ENCODE data around the gene YARS1. TPM values are rescaled to one million over a fixed set of nuclear protein-coding genes. Genes with fewer than 3 reads are reported as not detected.

The YARS1 gene
- polyA plus RNA-seq, 4 donors: 39.4 to 79.9 (median 54.9) TPM

- FAIRE-seq: no peak
- Histone ChIP-seq H3K4me1 (ENCODE audit: control insufficient read depth in 3 of 3, insufficient read depth in 2 of 3, low read depth in 1 of 3, low read length in 2 of 3) (peaks cover 5 to 26% (median 6%) of the 10 kb centered on the region in 3 donors), H3K9me3 (ENCODE audit: control insufficient read depth in 2 of 2, insufficient read depth in 1 of 2, low read depth in 1 of 2, low read length in 1 of 2) (no peaks in the 10 kb centered on the region), H3K36me3 (ENCODE audit: control insufficient read depth in 3 of 3, insufficient read depth in 2 of 3, low read depth in 1 of 3, low read length in 3 of 3) (peaks cover 0 to 74% (median 2%) of the 10 kb centered on the region in 3 donors), H3K27ac (ENCODE audit: low read depth in 1 of 3, low read length in 2 of 3) (peak overlapping the region in 1 of 3 donors; percentile 24), H3K27me3 (ENCODE audit: control insufficient read depth in 3 of 3, insufficient read depth in 3 of 3, low read length in 3 of 3) (no peaks in the 10 kb centered on the region), H3K4me3 (ENCODE audit: low read depth in 1 of 3, low read length in 3 of 3) (no peak overlapping the region)
- 45 to 60% (median 56%) methylated on average over 7 of the region's 7 CpGs for WGBS, 3 donors
- DNase-seq: no peak
Measured at GRCh38 chr1:32766328-32766972, 50.7 kb downstream of the YARS1 start.

DNA sequence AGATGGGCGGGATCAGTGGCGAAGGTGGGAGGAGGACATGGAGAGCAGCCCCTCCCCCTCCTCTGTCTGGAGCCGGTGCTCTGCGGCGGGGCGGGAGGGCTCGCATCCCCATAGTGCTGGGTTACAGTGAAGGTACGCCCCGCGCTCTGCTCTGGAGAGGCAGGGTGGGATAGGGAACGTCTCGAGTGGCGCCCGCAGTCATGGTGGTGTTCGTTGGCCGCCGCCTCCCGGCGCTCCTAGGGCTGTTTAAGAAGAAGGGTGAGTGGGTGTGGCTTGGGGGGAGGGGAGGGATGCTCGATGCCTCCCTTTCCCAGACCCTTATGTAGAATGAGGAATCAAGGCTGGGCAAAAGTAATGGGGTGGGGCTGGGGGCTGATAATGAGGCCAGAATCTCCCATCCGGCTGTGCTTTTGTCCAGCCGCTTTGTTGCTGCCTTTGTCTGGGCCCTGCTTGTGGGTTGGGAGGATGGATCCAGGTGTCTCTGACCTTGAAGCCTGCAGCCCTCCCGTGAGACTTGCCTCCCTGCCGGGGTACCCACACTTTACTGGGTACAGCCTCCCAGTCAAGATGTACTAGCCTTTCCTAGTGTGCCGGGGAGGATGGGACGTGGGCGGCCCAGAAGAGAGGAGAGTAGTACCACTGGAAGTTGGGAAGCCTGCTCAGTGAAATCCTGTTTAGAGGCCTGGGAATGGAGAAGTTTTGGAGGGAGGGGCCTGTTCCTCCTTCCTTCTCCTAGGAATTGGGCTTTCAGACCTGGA is 51.4 kb downstream of the YARS1 start:
- no peaks in the 10 kb centered on the region for H3K27me3 ChIP-seq (ENCODE audit: control insufficient read depth in 3 of 3, insufficient read depth in 3 of 3, low read length in 3 of 3)
- FAIRE-seq (no peak), DNase-seq (no peak)
- no peaks in the 10 kb centered on the region for H3K9me3 ChIP-seq (ENCODE audit: control insufficient read depth in 2 of 2, insufficient read depth in 1 of 2, low read depth in 1 of 2, low read length in 1 of 2)
- peaks cover 0 to 70% (median 2%) of the 10 kb centered on the region in 3 donors for H3K36me3 ChIP-seq (ENCODE audit: control insufficient read depth in 3 of 3, insufficient read depth in 2 of 3, low read depth in 1 of 3, low read length in 3 of 3)
- 74 to 79% (median 75%) methylated on average over 27 of the region's 27 CpGs for WGBS, 3 donors
- H3K4me1 ChIP-seq (ENCODE audit: control insufficient read depth in 3 of 3, insufficient read depth in 2 of 3, low read depth in 1 of 3, low read length in 2 of 3): peaks cover 5 to 33% (median 6%) of the 10 kb centered on the region in 3 donors
- H3K27ac ChIP-seq (ENCODE audit: low read depth in 1 of 3, low read length in 2 of 3): no peak overlapping the region
- no peak overlapping the region for H3K4me3 ChIP-seq (ENCODE audit: low read depth in 1 of 3, low read length in 3 of 3)

GRCh38 chr1:32764826-32765569 is 52.2 kb downstream of the YARS1 start:
- WGBS, 3 donors: 70 to 76% (median 70%) methylated on average over 7 of the region's 7 CpGs
- FAIRE-seq (no peak), DNase-seq (no peak)
- no peak overlapping the region for H3K27ac ChIP-seq (ENCODE audit: low read depth in 1 of 3, low read length in 2 of 3)
- no peaks in the 10 kb centered on the region for H3K27me3 ChIP-seq (ENCODE audit: control insufficient read depth in 3 of 3, insufficient read depth in 3 of 3, low read length in 3 of 3)
- no peaks in the 10 kb centered on the region for H3K9me3 ChIP-seq (ENCODE audit: control insufficient read depth in 2 of 2, insufficient read depth in 1 of 2, low read depth in 1 of 2, low read length in 1 of 2)
- H3K4me3 ChIP-seq (ENCODE audit: low read depth in 1 of 3, low read length in 3 of 3): no peak overlapping the region
- H3K36me3 ChIP-seq (ENCODE audit: control insufficient read depth in 3 of 3, insufficient read depth in 2 of 3, low read depth in 1 of 3, low read length in 3 of 3): peaks cover 0 to 62% (median 2%) of the 10 kb centered on the region in 3 donors
- peaks cover 5 to 40% (median 6%) of the 10 kb centered on the region in 3 donors for H3K4me1 ChIP-seq (ENCODE audit: control insufficient read depth in 3 of 3, insufficient read depth in 2 of 3, low read depth in 1 of 3, low read length in 2 of 3)

GRCh38 chr1:32763221-32763620 is 53.9 kb downstream of the YARS1 start:
- H3K36me3 ChIP-seq (ENCODE audit: control insufficient read depth in 3 of 3, insufficient read depth in 2 of 3, low read depth in 1 of 3, low read length in 3 of 3): peaks cover 0 to 50% (median 2%) of the 10 kb centered on the region in 3 donors
- peaks cover 6 to 58% (median 7%) of the 10 kb centered on the region in 3 donors for H3K4me1 ChIP-seq (ENCODE audit: control insufficient read depth in 3 of 3, insufficient read depth in 2 of 3, low read depth in 1 of 3, low read length in 2 of 3)
- no peak for FAIRE-seq
- no peaks in the 10 kb centered on the region for H3K27me3 ChIP-seq (ENCODE audit: control insufficient read depth in 3 of 3, insufficient read depth in 3 of 3, low read length in 3 of 3)
- H3K27ac ChIP-seq (ENCODE audit: low read depth in 1 of 3, low read length in 2 of 3): no peak overlapping the region
- no peak for DNase-seq
- 86 to 93% (median 91%) methylated on average over 5 of the region's 5 CpGs for WGBS, 3 donors
- H3K9me3 ChIP-seq (ENCODE audit: control insufficient read depth in 2 of 2, insufficient read depth in 1 of 2, low read depth in 1 of 2, low read length in 1 of 2): no peaks in the 10 kb centered on the region
- H3K4me3 ChIP-seq (ENCODE audit: low read depth in 1 of 3, low read length in 3 of 3): no peak overlapping the region

- H3K9me3 ChIP-seq (ENCODE audit: control insufficient read depth in 2 of 2, insufficient read depth in 1 of 2, low read depth in 1 of 2, low read length in 1 of 2): no peaks in the 10 kb centered on the region
- DNase-seq (no peak), FAIRE-seq (no peak)
- no peak overlapping the region for H3K4me3 ChIP-seq (ENCODE audit: low read depth in 1 of 3, low read length in 3 of 3)
- WGBS, 3 donors: 11 to 43% (median 24%) methylated on average over 2 of the region's 2 CpGs
- H3K27ac ChIP-seq (ENCODE audit: low read depth in 1 of 3, low read length in 2 of 3): peak overlapping the region; percentile 94 to 98 (median 96)
- H3K27me3 ChIP-seq (ENCODE audit: control insufficient read depth in 3 of 3, insufficient read depth in 3 of 3, low read length in 3 of 3): no peaks in the 10 kb centered on the region
- peaks cover 10 to 68% (median 11%) of the 10 kb centered on the region in 3 donors for H3K4me1 ChIP-seq (ENCODE audit: control insufficient read depth in 3 of 3, insufficient read depth in 2 of 3, low read depth in 1 of 3, low read length in 2 of 3)
- peaks cover 0 to 49% (median 0%) of the 10 kb centered on the region in 3 donors for H3K36me3 ChIP-seq (ENCODE audit: control insufficient read depth in 3 of 3, insufficient read depth in 2 of 3, low read depth in 1 of 3, low read length in 3 of 3)
Measured at GRCh38 chr1:32761936-32762335, 55.2 kb downstream of the YARS1 start.

DNA sequence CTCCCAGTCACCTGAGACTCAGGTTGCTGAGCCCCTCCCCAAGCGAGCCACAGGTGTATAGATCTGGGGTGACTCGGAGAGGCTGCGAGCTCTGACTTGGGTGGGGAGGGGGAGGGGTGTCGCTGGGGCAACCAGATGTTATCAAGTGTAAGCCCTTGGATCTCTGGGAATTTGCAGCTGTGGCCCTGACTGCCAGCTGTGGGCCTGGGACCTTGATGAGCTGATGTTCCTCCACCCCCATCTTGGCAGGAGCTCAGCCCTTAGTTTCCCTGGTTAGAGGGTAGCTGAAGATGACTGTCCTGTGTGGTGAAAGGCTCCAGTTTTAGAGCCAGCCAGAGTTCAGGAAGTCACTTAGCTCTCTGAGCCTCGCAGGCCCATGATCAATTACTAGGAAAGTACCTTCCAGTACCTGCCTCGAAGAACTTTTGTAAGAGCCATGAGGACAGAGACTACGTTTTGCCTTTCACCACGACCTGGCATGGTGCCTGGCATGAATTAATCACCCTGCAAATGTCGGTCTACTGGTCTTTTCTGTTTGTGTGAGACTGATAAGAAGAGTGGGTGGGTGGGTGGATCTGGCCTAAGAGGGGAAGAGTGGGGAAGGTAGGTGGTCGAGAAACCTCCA is 55.8 kb downstream of the YARS1 start:
- peaks cover 8 to 64% (median 10%) of the 10 kb centered on the region in 3 donors for H3K4me1 ChIP-seq (ENCODE audit: control insufficient read depth in 3 of 3, insufficient read depth in 2 of 3, low read depth in 1 of 3, low read length in 2 of 3)
- no peak overlapping the region for H3K4me3 ChIP-seq (ENCODE audit: low read depth in 1 of 3, low read length in 3 of 3)
- DNase-seq: peak in 1 of 2 donors; percentile 84
- peak overlapping the region; percentile 94 to 98 (median 96) for H3K27ac ChIP-seq (ENCODE audit: low read depth in 1 of 3, low read length in 2 of 3)
- 2 to 32% (median 15%) methylated on average over 10 of the region's 10 CpGs for WGBS, 3 donors
- H3K9me3 ChIP-seq (ENCODE audit: control insufficient read depth in 2 of 2, insufficient read depth in 1 of 2, low read depth in 1 of 2, low read length in 1 of 2): no peaks in the 10 kb centered on the region
- H3K27me3 ChIP-seq (ENCODE audit: control insufficient read depth in 3 of 3, insufficient read depth in 3 of 3, low read length in 3 of 3): no peaks in the 10 kb centered on the region
- FAIRE-seq: no peak
- H3K36me3 ChIP-seq (ENCODE audit: control insufficient read depth in 3 of 3, insufficient read depth in 2 of 3, low read depth in 1 of 3, low read length in 3 of 3): peaks cover 0 to 44% (median 0%) of the 10 kb centered on the region in 3 donors

DNA sequence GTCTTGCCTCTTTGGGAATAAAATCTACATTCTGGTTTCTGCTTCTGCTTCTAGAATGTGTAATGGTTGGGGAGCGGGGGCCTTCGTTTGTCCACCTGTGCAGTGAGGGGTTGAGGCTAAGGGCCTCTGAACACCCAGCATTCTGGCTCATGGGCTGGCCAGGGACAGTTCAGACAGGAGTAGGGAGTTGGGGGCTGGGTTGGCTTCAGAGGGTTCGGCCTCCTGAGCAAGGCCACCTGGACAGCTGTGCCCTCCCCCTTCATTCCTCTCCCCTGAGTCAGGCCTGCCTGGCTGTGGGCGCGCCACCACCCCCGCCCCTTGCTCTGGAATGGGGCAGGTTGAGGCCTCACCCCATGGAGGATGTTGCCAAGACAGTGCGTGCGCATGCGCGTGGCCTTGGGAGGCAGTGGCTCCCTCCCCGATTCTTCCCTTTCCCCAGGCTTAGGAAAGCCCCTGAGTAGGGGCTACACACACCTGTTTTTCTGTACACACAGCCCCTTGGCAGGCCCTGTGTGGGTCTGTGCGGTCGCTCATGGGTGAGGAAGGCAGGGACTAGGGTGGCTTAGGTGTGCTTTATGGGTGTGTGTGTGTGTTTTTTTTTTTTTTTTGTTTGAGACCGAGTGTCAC is 57.0 kb downstream of the YARS1 start:
- FAIRE-seq (no peak), DNase-seq (peak; percentile 97 to 98)
- Histone ChIP-seq H3K36me3 (ENCODE audit: control insufficient read depth in 3 of 3, insufficient read depth in 2 of 3, low read depth in 1 of 3, low read length in 3 of 3) (peaks cover 0 to 32% (median 0%) of the 10 kb centered on the region in 3 donors), H3K27ac (ENCODE audit: low read depth in 1 of 3, low read length in 2 of 3) (peak overlapping the region; percentile 94 to 100 (median 98)), H3K4me3 (ENCODE audit: low read depth in 1 of 3, low read length in 3 of 3) (peak overlapping the region in 1 of 3 donors; percentile 4), H3K27me3 (ENCODE audit: control insufficient read depth in 3 of 3, insufficient read depth in 3 of 3, low read length in 3 of 3) (no peaks in the 10 kb centered on the region), H3K4me1 (ENCODE audit: control insufficient read depth in 3 of 3, insufficient read depth in 2 of 3, low read depth in 1 of 3, low read length in 2 of 3) (peaks cover 8 to 62% (median 10%) of the 10 kb centered on the region in 3 donors), H3K9me3 (ENCODE audit: control insufficient read depth in 2 of 2, insufficient read depth in 1 of 2, low read depth in 1 of 2, low read length in 1 of 2) (no peaks in the 10 kb centered on the region)
- WGBS, 3 donors: 10 to 61% (median 28%) methylated on average over 12 to 14 of the region's 14 CpGs
